GM19043 (cell line): Measurements from ENCODE around the gene LIN9.
"Not testable (repeated sequence)": the region's sequence is repeated elsewhere in the genome, so short reads cannot be mapped to it uniquely, and the experiment has no call there.

ENCODE experiments used
- ATAC-seq: cut with Tn5 transposase; IDR thresholded peaks from one replicate; pipeline ENCODE4 v1.9.1; 2021; ENCODE audit warnings: low read depth; ENCODE audit not compliant: unreplicated experiment

Gene LIN9

DNA sequence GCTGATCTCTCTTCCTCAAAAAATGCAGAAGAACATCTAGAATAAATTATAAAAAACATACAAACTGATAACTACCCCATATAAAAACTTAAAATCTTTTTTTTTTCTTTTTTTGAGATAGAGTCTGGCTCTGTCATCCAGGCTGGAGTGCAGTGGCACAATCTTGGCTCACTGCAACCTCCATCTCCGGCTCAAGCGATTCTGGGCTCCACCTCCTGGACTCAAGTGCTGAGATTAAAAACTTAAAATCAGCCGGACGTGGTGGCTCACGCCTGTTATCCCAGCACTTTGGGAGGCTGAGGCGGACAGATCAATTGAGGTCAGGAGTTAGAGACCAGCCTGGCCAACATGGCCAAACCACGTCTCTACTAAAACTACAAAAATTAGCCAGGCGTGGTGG lies 31.1 kb downstream of the LIN9 start:
- no peak for ATAC-seq

DNA sequence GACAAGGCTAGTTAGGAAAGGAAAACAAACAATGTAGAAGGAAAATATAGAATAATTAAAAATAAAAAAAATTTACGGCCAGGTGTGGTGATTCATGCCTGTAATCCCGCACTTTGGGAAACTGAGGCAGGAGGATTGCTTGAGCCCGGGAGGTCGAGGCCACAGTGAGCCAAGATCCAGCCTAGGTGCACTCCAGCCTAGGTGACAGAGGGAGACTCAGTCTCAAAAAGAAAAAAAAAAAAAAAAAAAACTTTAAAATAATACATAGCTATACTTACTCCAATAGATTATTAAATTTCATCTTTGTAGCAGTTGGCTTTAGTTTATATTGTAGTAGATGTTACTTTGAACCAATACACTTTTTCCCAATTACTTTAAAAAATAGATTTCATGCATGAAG lies 32.0 kb downstream of the LIN9 start:
- no peak for ATAC-seq

DNA sequence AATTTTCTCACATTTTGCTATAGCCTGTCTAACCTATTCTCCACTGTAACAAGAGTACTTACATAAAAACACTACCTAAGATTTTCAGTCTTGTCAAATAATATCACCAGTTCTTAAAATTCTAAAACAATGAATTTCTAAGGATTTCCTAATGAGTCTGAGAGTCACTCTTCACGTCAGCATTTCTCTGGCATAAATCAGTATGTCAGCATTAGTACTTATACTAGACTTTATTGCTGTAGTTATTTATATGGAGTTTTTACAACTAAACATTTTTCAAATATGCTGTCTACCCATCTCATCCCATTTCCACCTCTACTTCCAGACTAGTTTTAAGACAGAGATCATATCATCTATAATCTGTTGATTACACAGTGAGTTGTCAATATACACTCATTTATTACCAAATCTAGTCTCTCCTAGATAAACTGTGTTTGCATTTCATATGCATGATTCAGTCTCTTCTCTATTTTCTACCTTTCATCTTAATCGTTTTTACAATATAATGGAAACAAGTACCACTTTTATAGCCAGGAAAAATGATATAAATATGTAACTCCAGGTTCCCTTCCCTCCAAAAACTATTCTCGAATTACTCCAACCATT lies 32.8 kb downstream of the LIN9 start:
- no peak for ATAC-seq

DNA sequence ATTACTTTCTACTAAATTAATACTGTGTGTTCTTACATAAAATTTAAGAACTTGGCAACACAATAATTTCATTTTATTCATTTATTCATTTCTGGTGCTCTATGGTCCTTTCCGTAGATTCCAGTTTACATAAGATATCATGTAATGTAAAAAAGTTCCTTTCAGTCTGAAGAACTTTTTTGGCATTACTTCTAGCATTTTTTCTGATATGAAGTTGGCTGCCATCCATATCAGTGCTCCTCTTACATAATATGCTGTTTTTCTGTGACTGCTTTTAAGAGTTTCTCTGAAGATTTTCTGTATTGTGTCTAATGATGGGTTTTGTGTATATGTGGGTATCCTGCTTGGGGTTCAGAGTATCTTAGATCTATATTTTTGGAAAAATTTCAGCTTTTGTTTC lies 34.8 kb downstream of the LIN9 start:
- ATAC-seq, result no peak

DNA sequence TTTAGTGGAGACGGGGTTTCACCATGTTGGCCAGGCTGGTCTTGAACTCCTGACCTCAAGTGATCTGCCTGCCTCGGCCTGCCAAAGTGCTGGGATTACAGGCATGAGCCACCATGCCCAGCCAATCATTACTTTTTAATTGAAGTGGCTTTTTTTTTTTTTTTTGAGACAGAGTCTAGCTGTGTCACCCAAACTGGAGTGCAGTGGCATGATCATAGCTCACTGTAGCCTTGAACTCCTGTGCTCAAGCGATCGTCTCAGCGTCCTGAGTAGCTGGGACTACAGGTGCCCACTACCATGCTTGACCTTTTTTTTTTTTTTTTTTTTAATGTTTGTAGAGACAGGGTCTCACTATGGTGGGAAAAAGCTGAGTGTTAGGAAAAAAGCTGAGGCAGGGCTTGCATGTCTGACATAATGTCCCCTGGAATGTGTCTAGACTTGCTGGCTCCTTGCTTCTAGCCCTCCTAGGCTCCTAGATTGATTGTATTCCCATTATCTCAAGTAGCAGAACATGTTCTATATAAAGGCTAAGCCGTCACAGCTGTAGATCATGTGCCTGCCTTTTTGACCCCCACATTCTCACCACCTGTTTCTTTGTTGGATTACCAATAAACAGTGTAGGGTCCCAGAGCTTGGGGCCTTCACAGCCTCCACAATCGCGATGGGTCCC lies 36.6 kb downstream of the LIN9 start:
- ATAC-seq, result not testable (repeated sequence)

DNA sequence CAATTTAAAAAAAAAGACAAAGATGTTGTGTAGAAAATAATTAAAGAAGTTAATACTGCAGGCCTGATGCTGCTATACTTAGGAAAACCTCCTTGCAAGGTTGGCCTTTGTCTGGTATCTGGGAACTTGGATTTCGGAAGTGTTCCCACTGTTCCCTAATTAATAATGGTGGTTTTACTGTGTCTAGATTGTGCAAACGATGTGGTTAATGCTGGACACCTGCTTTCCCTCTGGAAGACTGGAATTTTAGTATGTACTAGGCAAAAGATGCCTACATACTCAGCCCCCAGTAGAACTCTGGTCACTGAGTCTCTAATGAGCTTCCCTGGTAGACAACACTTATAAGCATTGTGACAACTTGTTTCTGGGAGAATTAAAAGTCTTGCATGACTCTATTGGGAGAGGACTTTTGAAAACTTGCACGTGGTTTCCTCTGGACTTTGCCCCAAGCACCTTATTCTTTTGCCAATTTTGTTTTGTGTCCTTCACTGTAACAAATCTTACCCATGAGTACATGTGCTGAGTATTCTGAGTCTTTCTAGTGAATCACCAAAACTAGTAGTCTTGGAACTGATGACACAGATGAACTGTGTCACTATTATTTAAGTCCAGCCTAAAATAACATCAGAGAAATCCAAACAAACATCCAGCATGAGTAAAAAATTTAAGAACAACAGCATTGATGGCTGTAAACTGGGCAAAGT lies 40.4 kb downstream of the LIN9 start:
- ATAC-seq, result no peak

DNA sequence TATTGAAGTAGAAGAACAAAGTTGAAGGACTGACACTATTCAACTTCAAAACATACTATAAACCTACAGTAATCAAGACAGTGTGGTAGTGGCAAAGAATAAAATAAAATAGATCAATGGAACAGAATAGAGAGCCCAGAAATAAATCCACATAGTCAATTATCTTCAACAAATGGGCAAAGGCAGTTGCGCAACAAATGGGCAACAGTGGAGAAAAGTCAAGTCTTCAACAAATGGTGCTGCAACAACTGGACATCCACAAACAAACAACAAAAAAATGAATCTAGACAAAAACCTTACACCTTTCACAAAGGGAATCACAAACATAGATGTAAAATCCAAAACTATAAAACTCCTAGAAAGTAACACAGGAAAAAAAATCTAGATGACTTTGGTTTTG lies 47.1 kb downstream of the LIN9 start:
- ATAC-seq, result no peak

DNA sequence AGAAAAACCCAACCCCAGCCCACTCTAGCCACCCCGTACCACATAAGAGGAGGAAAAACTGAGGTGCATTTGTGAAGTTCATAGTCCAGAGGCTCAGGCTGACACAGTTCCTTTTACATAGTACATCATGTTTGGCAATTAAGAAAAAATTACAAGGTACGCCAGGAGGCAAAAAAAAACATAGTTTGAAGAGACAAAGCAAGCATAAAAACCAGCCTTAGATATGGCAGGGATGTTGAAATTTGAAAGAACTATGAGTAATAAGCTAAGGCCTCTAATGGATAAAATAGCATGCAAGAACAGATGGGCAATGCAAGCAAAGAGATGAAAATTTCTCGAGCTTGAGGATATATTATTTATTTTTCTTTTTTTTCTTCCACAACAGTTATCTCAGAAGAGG lies 53.6 kb downstream of the LIN9 start:
- no peak for ATAC-seq

DNA sequence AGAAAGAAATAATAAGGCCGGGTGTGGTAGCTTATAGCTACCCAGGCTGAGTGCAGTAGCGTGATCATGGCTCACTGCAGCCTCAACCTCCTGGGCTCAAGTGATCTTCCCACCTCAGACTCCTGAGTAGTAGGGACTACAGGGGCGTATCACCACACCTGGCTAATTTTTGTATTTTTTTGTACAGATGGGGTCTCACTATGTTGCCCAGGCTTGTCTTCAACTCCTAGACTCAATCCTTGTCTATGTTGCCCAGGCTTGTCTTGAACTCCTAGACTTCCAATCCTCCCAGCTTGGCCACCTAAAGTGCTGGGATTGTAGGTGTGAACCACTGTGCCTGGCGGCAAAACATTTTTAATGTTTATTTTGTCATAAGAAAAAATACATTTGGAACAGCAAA lies 55.0 kb downstream of the LIN9 start:
- ATAC-seq, result no peak

DNA sequence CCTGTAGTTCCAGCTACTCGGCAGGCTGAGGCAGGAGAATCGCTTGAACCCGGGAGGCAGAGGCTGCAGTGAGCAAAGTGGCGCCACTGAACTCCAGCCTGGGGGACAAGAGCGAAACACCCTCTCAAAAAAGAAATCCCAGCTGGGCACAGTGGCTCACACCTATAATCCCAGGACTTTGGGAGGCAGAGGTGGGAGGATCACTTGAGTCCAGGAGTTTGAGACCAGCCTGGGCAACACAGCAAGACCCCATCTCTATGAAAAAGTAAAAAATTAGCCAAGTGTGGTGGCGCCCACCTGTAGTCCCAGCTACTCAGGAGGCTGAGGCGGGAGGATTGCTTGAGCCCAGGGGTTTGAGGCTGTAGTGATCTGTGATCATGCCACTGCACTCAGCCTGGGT lies 56.1 kb downstream of the LIN9 start:
- ATAC-seq, result not testable (repeated sequence)

DNA sequence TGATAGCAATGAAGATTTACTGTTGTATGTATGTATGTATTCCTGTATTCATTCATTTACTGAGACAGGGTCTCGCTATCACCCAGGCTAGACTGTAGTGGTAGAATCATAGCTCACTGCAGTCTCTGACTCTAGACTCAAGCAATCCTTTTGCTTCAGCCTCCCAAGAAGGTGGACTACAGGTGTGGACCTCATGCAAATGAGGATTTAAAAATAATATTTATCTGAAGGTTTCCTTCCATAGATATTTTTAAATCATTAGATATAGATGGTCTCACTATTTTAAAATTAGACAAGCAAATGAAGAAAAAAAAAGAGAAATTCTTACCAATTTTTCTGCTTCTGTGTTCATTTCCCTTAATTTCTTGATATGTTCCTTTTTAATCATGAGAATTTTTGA lies 58.5 kb downstream of the LIN9 start:
- ATAC-seq, result no peak

DNA sequence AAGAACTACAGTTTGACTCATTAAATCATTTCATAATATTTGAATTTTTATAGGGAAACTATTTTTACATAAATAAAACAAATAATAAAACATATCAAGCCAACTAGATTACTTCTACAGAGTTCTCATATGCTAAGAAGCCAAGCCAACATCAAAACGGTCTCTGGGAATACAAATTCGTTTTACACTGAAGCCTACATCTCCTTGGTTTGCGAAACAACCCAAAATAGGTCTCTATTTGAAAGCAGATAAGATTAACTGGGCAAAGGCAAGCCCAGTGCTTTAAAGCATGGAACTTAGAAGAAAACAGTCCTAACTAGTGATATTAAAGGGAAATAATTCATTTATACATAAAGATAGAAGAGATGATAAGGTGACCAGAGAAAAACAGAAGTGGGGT lies 60.2 kb downstream of the LIN9 start:
- ATAC-seq, result no peak

DNA sequence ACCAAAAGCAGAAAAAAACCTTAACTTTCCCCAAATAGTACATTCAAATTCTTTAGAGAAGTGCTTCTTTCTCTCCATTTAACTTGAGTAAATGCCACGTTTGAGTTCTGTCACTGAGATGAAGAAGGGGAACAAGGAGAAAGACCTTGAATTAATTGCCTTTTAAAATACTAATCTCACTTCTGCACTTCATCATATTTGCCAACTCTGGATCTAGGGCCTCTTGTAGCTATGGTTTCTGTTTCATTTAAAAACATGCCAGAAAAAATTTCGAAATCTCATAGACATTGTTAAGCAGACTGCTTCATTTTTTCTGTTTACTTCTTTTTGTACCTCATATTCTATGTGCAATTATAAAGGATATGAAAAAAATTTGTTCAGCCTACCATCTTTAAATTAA lies 60.9 kb downstream of the LIN9 start:
- no peak for ATAC-seq

DNA sequence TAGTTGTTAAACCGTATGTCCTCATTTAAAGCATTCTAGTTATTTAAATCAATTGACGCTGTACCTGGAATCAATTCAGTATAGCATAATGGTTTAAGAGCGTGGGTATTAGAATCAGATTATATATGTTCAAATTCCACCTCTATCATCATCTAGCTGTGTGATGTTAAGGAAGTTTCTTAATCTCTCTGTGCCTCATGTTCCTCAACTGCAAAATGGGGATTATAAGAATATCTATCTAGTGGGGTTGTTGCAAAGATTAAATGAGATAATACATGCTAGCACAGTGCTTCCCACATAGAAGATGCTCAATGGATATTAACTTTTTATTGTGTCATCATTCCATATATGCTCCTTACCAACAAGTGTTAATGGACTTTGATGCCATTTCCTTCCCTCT lies 69.5 kb downstream of the LIN9 start:
- no peak for ATAC-seq

DNA sequence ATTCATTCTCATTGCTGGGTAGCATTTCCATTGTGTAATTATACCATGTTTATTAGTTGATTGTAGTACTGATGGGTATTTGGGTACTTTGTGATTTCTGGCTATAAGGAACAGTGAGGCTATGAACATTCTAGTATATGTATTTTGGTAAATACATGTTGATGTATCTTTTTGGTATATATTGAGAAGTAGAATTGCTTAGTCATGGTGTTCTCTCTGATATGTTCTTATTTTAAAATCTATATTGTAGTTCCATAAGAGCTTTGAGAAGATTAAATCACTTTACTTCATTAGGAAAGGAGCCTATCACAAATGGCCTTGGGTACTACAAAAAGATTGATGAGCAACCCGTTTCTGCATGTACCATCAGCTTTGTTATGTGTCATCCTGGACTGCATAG lies 72.1 kb downstream of the LIN9 start:
- no peak for ATAC-seq

DNA sequence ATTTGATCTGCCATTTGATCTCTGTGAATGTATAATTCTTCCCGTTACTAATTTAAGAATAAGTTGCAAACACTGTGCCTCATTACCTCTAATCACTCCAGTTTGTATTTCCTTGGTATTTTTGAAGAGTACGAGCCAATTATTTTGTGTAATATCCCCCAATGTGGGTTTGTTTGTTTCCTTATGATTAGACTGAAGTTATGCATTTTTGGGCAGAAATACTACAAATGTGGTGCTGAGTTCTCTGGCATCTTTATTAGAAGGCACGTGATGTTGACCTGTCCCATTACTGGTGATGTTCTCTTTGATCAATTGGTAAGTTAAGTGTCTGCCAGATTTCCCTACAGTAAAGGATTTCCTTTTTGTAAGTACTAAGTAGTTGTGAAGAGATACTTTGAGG lies 75.2 kb downstream of the LIN9 start:
- no peak for ATAC-seq

DNA sequence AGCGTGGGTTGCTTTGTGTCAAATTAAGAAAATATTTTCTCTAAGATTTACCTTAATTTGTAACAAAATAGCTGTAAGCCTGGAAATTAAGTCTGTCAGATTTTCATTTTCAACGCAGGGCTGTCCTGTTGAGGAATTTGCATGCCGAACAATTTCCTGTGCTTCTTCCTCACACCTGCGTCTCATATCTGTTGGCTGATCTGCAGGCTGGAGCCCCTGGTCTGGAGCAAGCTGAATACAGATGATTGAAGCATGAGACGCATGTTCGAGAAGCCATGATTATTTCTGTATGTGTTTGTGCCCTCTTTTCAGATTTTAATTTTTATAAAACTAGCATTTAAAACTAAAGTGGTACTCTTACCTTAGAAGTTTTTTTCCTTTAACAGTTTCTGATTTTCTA lies 75.7 kb downstream of the LIN9 start:
- ATAC-seq, result no peak

DNA sequence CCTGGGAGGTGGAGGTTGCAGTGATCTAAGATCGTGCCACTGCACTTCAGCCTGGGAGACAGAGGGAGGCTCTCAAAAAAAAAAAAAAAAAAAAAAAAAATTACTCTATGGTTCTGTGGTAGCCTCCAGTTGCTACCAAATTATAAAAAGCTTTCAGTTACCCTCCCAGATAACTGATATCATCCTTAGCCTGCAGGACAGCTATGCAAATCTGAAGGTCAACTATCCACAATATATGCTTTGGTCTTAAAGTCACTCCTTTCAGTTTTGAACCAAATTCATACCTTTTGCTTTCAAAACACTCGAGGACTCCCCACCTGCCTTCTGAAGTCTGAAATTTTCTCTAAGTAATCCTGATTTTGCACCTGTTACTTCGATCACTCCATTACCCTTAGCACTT lies 82.4 kb downstream of the LIN9 start:
- no peak for ATAC-seq

DNA sequence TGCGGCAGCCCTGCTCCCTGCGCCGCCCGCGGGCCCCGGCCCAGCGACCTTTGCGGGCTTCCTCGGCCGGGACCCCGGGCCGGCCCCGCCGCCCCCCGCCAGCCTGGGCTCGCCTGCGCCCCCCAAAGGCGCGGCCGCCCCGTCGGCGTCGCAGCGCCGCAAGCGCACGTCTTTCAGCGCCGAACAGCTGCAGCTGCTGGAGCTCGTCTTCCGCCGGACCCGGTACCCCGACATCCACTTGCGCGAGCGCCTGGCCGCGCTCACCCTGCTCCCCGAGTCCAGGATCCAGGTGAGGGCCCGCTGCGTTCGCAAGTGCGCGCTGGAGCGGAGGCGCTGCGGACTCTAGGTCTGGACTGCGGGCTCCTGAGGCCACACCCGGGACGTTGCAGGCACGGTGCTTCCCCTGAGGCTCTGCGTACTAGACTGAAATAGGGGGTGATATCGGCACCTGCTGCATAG lies 85.1 kb downstream of the LIN9 start:
- ATAC-seq, result peak; percentile 54

DNA sequence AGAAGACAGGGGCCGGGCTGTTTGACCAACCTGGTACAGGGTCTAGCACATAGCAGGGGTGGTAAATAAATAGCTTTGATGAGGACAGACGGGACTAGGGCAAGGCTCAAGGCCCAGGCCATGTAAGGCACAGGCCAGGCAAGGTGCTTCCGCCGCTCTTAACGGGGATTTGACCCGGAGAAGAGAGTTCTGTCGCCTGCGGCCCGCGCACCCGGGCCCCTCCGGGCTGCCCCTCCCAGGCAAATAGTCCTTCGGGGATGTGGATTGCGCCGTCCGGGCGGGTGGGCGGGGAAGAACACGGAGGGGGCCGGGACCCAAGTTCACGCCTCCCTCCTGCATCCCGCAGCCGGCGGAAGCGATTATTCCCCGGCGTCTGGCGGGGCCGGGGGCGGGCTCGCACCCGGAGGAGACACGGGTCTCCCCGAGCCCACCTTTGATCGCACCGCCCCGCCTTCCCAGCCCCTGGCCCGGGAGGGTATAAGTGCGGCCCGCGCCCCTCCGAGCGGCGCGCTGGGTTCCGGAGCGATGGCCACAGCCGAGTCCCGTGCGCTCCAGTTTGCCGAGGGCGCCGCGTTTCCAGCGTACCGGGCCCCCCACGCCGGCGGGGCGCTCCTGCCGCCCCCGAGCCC lies 85.7 kb downstream of the LIN9 start, which contains the start of gene MIXL1:
TSS of gene MIXL1 (plus strand) at position 508 of the 629 bp plus-strand sequence. CDS start at position 526, 18 bp downstream.
- peak; percentile 18 for ATAC-seq

DNA sequence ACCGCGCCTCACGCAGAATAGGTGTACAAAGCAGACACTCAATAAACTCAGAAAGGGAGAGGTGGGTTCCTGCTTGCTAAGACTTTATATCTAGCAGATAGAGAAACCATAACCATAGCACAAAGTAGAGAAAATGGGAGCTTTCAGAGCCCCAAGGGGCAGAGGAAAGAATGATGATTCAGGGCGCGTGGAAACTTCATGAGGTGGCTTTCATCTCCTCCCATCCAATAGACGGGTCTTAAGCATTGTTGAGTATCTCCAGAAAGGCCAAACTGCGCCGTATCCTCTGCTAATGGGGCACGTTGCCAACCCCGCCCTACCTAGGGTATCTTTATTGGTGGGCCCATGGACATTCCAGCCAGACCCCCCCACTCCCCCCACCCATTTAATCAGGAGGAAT lies 86.3 kb downstream of the LIN9 start:
- no peak for ATAC-seq
